Neural cell (in vitro differentiated cells): ENCODE measurements around the gene ANKDD1B. TPM values are rescaled to one million over a fixed set of nuclear protein-coding genes. Genes with fewer than 3 reads are reported as not detected.
"Not testable (repeated sequence)": the region's sequence is repeated elsewhere in the genome, so short reads cannot be mapped to it uniquely, and the experiment has no call there.

Source experiments
- H2AFZ ChIP-seq: fragments of 200-600, 300-800 bp; sonication (generic), shearing (Covaris generic); 2 replicates; pipeline ENCODE4 v1.6.0; 2014; ENCODE audit warnings: low read depth, mild to moderate bottlenecking, antibody characterized with exemption, low read length, moderate library complexity
- H3F3A ChIP-seq: fragments of 200-600 bp; shearing (Covaris generic); 2 replicates; pipeline ENCODE4 v1.6.1; 2016; ENCODE audit warnings: mild to moderate bottlenecking, moderate library complexity, mixed read lengths, antibody characterized with exemption, low read length; ENCODE audit not compliant: insufficient read depth, poor library complexity, severe bottlenecking
- H3K27ac ChIP-seq: fragments of 200-600, 300-800 bp; sonication (generic), shearing (Covaris generic); 2 replicates; pipeline ENCODE4 v1.5.1; 2014; ENCODE audit warnings: mild to moderate bottlenecking, low read length, moderate library complexity
- H3K27me3 ChIP-seq: fragments of 300-800, 200-600 bp; sonication (generic), shearing (Covaris generic); 2 replicates; pipeline ENCODE4 v1.6.0; 2014; ENCODE audit warnings: mild to moderate bottlenecking, low read depth, low read length, moderate library complexity; ENCODE audit not compliant: insufficient read depth
- H3K36me3 ChIP-seq: fragments of 300-800, 200-600 bp; sonication (generic), shearing (Covaris generic); 2 replicates; pipeline ENCODE4 v1.5.1; 2014; ENCODE audit warnings: mild to moderate bottlenecking, antibody characterized with exemption, low read length, moderate library complexity; ENCODE audit not compliant: insufficient read depth
- H3K4me2 ChIP-seq: fragments of 300-800, 200-600 bp; sonication (generic), shearing (Covaris generic); 2 replicates; pipeline ENCODE4 v1.6.0; 2014; ENCODE audit warnings: mild to moderate bottlenecking, low read length
- H3K4me3 ChIP-seq: fragments of 300-800, 200-600 bp; sonication (generic), shearing (Covaris generic); 2 replicates; pipeline ENCODE4 v1.5.1; 2014; ENCODE audit warnings: mild to moderate bottlenecking, low read length, moderate library complexity
- H3K79me2 ChIP-seq: fragments of 200-600 bp; shearing (Covaris generic); replicated peaks from 2 replicates; pipeline ENCODE4 v1.6.0; 2014; ENCODE audit warnings: mild to moderate bottlenecking, low read length, moderate library complexity; ENCODE audit not compliant: insufficient read depth
- H3K9ac ChIP-seq: fragments of 300-800, 200-600 bp; sonication (generic), shearing (Covaris generic); 2 replicates; pipeline ENCODE4 v1.6.1; 2016; ENCODE audit warnings: mild to moderate bottlenecking, low read length, mixed read lengths
- H3K9me2 ChIP-seq: fragments of 200-600 bp; shearing (Covaris generic); 2 replicates; pipeline ENCODE4 v1.6.1; 2016; ENCODE audit warnings: mild to moderate bottlenecking, low read length, mixed read lengths; ENCODE audit not compliant: insufficient read depth
- H3K9me3 ChIP-seq: fragments of 200-600, 300-800 bp; sonication (generic), shearing (Covaris generic); 2 replicates; pipeline ENCODE4 v1.6.1; 2016; ENCODE audit warnings: mild to moderate bottlenecking, mixed run types, low read length, moderate library complexity, mixed read lengths
- H4K20me1 ChIP-seq: fragments of 200-600 bp; shearing (Covaris generic); 2 replicates; pipeline ENCODE4 v1.6.1; 2016; ENCODE audit warnings: mild to moderate bottlenecking, mixed run types; ENCODE audit not compliant: insufficient read depth
- CTCF ChIP-seq: fragments of 450-650 bp; IDR thresholded peaks from 2 replicates; pipeline ENCODE4 v1.5.1; 2014; ENCODE audit warnings: antibody characterized with exemption, mild to moderate bottlenecking, moderate library complexity; ENCODE audit not compliant: poor library complexity, severe bottlenecking
- EP300 ChIP-seq: fragments of 450-650 bp; conservative IDR thresholded peaks from 2 replicates; pipeline ENCODE4 v1.6.1; 2014; ENCODE audit warnings: antibody characterized with exemption, mild to moderate bottlenecking, moderate library complexity; ENCODE audit not compliant: poor library complexity, severe bottlenecking
- EZH2 ChIP-seq: fragments of 200-600, 300-800 bp; shearing (Covaris generic), sonication (generic); IDR thresholded peaks from 2 replicates; pipeline ENCODE4 v1.6.1; 2014; ENCODE audit warnings: antibody characterized with exemption, low read length, borderline replicate concordance, mild to moderate bottlenecking; ENCODE audit not compliant: insufficient read depth, poor library complexity, severe bottlenecking
- MXI1 ChIP-seq: fragments of 450-650 bp; conservative IDR thresholded peaks from 2 replicates; pipeline ENCODE4 v1.6.1; 2014; ENCODE audit warnings: antibody characterized with exemption, mild to moderate bottlenecking; ENCODE audit not compliant: poor library complexity, severe bottlenecking
- POLR2AphosphoS5 ChIP-seq: IDR thresholded peaks from 2 replicates; pipeline ENCODE4 v1.6.1; 2012
- RAD21 ChIP-seq: fragments of 450-650 bp; conservative IDR thresholded peaks from 2 replicates; pipeline ENCODE4 v1.6.1; 2014; ENCODE audit warnings: antibody characterized with exemption, mild to moderate bottlenecking, moderate library complexity
- REST ChIP-seq: IDR thresholded peaks from 2 replicates; pipeline ENCODE4 v1.6.1; 2012; ENCODE audit warnings: borderline replicate concordance
- SMC3 ChIP-seq: fragments of 450-650 bp; conservative IDR thresholded peaks from 2 replicates; pipeline ENCODE4 v1.6.1; 2014; ENCODE audit warnings: antibody characterized with exemption, mild to moderate bottlenecking, moderate library complexity; ENCODE audit not compliant: poor library complexity
- TAF1 ChIP-seq: IDR thresholded peaks from 2 replicates; pipeline ENCODE4 v1.6.1; 2012; ENCODE audit warnings: low read depth
- polyA plus RNA-seq: library from polyadenylated mRNA; depleted of rRNA; stranded (reverse); fragments of >200 nt; gene quantifications from 2 replicates; pipeline ENCODE4 v1.2.3, GENCODE V29; 2014

Gene ANKDD1B
- polyA plus RNA-seq, 1 donor from 2014 or later: 0.37 TPM

- no peaks in the 10 kb centered on the region for H3K9me2 ChIP-seq
- H3K27me3 ChIP-seq: no peaks in the 10 kb centered on the region
- H3K36me3 ChIP-seq: no peaks in the 10 kb centered on the region
- H3F3A ChIP-seq: no peaks in the 10 kb centered on the region
- no peak overlapping the region for H3K4me3 ChIP-seq
- TF ChIP-seq CTCF (no peak), RAD21 (no peak), SMC3 (no peak), POLR2AphosphoS5 (no peak), EP300 (no peak), EZH2 (no peak), REST (no peak), TAF1 (no peak), MXI1 (no peak)
- no peak overlapping the region for H3K4me2 ChIP-seq
- no peak overlapping the region for H3K9ac ChIP-seq
- no peak overlapping the region for H2AFZ ChIP-seq
- H3K27ac ChIP-seq: no peak overlapping the region
- H4K20me1 ChIP-seq: no peaks in the 10 kb centered on the region
- H3K79me2 ChIP-seq: no peaks in the 10 kb centered on the region
- no peaks in the 10 kb centered on the region for H3K9me3 ChIP-seq
Measured at GRCh38 chr5:75690669-75691068, 79.4 kb downstream of the ANKDD1B start.

- H3K27ac ChIP-seq: no peak overlapping the region
- no peaks in the 10 kb centered on the region for H3K36me3 ChIP-seq
- no peaks in the 10 kb centered on the region for H3K9me2 ChIP-seq
- TF ChIP-seq EZH2 (no peak), SMC3 (no peak), TAF1 (no peak), RAD21 (no peak), REST (no peak), POLR2AphosphoS5 (no peak)
- no peaks in the 10 kb centered on the region for H3K79me2 ChIP-seq
- H3K9me3 ChIP-seq: no peaks in the 10 kb centered on the region
- no peak overlapping the region for H3K4me3 ChIP-seq
- H3K9ac ChIP-seq: no peak overlapping the region
- no peaks in the 10 kb centered on the region for H3K27me3 ChIP-seq
- no peaks in the 10 kb centered on the region for H4K20me1 ChIP-seq
- no peak overlapping the region for H2AFZ ChIP-seq
- H3F3A ChIP-seq: no peaks in the 10 kb centered on the region
- no peak overlapping the region for H3K4me2 ChIP-seq
Measured at GRCh38 chr5:75694781-75695180, 83.5 kb downstream of the ANKDD1B start.

- H3K4me2 ChIP-seq, H3K9ac ChIP-seq, H3K27ac ChIP-seq, H3K4me3 ChIP-seq, H4K20me1 ChIP-seq, H3K9me3 ChIP-seq, H2AFZ ChIP-seq, H3K36me3 ChIP-seq, H3K9me2 ChIP-seq, H3K27me3 ChIP-seq, H3K79me2 ChIP-seq, H3F3A ChIP-seq: not testable (repeated sequence)
Measured at GRCh38 chr5:75695472-75696351, 84.5 kb downstream of the ANKDD1B start.
